ENCODE data around the gene FIGLA.

GRCh38 chr2:70772486-70773155 is 17.8 kb downstream of the FIGLA start:
- TF ChIP-seq POLR2AphosphoS5 (IDR thresholded peaks at IDR 0.05; ENCODE audit: low read depth) (no peak), CTCF (conservative IDR thresholded peaks at IDR 0.05; ENCODE audit: low read depth in 2 of 2) (no peak), EZH2phosphoT487 (IDR thresholded peaks at IDR 0.05; ENCODE audit: unreplicated experiment) (no peak), EZH2 (IDR thresholded peaks at IDR 0.05; ENCODE audit: low read depth, unreplicated experiment) (no peak), CREB1 (CRISPR knock-in tag; IDR thresholded peaks at IDR 0.05; ENCODE audit: low read depth) (no peak), REST (IDR thresholded peaks at IDR 0.05; ENCODE audit: unreplicated experiment) (no peak), ZNF114 (CRISPR knock-in tag; IDR thresholded peaks at IDR 0.05) (no peak), ZNF331 (CRISPR knock-in tag; IDR thresholded peaks at IDR 0.05; ENCODE audit: low read depth) (no peak), JUNB (IDR thresholded peaks at IDR 0.05; ENCODE audit: unreplicated experiment) (no peak), NANOG (IDR thresholded peaks at IDR 0.05; ENCODE audit: borderline replicate concordance) (no peak), ETS1 (IDR thresholded peaks at IDR 0.05) (no peak), ZNF462 (CRISPR knock-in tag; IDR thresholded peaks at IDR 0.05) (no peak), STAT1 (IDR thresholded peaks at IDR 0.05; ENCODE audit: unreplicated experiment) (no peak)

All from GM23338 (cell line).